Bone marrow (tissue), 2 donors: ENCODE results near the gene GNA14.
"Not testable (repeated sequence)": the region's sequence is repeated elsewhere in the genome, so short reads cannot be mapped to it uniquely, and the experiment has no call there.

Source experiments
- DNase-seq, 2 donors: peaks; one replicate each; lab custom pipeline; 2025; lab: John Stamatoyannopoulos, UW

The GNA14 gene

DNA sequence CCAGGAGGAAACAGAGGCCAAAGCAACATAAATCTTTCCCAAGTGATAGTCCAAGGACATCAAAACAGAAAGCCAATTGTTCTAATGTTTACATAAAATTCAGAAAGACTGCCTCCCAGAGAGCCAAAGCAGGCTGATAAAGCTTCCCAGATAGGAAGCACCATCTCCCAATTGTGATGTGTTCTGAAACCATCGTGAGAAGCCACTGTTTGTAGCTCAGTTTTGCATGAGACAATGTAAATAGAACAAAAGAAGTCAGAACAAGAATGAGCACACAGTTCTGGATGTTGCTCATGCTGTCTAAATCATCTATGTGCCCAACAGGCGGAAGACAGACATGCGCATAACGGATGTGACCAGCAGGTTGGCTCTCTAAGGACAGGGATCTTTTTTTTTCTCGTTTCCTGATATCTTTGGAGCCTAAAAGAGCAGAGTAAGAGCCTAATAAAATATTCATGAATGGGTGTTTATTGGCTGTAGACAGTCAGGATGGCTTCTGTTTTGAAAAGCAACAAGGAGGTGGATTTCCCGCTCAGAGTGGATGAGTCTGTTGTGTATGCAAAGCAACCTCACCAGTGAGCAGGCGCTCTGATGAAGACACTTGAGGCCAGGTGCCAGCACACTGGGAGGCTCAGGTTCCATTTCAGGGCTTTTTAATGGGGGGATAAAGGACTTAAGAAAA, 113.6 kb downstream of the GNA14 start:
- DNase-seq = no peak

DNA sequence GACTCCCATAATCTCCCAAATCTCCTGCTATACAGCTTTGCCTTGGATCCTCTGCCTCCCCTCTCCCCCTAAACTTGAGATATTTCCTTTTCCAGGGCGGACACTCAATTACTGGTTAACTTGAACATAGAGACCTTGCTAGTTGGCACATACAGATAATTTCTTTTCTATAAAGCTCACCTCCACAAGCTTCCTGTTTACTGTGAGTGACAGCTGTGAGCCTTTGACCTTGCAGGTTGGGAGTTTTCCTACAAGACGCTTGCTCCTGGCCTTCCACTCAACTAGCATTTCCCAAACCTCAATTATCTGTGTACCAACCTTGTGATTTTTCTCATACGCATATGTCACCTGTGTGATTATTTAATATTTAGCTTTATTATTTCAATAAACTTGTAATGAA, 114.5 kb downstream of the GNA14 start:
- no peak for DNase-seq

DNA sequence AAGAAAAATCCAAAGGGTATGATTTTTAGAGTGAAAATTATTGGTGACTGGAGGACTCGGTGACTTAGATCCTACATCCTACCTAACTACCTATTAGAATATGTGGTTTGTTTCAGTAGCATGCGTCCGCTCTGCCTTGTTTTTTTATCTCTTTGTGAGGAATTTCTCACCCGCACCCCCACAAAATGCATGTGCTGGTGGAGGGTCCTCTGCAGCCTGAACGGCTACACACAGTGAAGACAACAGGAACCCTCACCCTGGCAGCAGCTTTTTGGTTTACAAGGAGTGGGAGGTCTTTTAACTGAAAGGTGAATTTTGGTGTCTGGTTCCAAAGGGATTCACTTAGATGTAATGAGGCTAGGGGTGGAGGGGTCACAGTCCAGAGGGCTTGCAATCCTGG, 115.5 kb downstream of the GNA14 start:
- no peak for DNase-seq

DNA sequence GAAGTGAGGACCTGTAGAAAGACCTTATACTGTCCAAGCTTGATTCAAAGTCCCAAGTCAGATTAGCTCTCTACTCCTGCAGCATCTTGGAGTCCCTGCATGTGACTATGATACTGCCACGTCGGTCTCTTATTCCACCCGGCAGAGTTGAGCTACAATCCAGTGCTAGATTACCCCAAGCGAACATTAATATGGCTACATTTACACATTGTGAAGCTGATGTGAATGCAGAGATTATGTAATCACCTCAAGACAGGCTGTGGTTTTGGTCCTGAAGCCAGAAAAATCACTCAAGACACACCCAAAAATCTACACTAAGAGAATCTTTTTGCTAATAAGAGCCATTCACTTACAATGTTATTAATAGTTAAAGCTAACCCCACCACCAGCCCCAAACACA, 116.7 kb downstream of the GNA14 start:
- no peak for DNase-seq

DNA sequence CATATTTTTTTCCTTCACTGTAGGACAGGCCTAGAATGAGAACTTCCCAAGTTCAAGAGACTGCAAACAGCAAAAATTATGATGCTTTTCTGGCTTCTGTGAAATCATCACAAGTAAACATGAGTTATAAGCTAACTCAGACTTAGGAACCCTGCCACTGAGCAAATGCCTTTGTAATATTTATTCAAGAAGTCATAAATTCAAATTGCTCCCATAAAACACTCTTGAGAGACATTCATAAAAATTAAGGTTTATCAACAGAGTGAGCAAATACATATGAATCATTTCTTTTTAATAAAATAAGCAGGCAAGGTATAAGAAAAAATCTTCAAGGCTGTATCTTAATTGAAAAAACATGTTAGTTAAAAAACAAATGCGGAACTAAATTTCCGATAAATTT, 124.2 kb downstream of the GNA14 start:
- DNase-seq = no peak

DNA sequence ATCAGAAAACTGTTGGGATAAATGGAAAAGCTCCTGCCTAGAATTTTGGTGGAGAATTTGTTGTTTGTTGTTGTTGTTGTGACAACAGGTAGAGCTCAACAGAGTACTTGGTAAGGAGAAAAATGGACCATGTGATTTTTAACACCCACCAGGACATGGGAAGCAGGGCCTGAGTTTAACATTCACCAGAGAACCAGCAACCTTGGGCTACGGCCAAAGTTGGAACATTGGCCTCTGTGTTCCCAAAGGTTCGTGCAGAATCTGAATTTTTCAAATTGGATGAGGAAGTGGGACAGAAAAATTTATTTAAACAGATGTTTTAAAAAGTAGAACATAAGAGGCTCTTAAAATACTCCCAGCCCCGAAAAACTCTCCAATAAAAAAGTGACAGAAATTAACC, 127.0 kb downstream of the GNA14 start:
- DNase-seq = no peak

DNA sequence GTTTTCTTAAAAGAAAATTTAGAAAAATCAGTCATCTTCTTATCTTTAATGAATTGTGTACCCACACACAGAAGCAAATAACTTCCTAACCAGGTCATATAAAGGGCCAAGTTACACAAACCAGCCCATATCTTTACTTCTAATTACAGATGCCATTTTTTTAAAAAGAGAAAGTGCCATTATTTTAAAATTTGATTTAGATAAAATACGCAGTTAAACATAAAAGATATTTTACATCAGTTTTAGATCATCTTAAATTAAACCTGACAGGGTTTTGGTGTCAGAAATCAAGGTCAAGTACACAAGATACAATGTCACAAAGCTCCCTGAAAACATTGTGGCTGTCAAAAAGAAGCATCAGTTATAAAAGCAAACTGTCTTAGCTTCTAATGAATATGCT, 129.4 kb downstream of the GNA14 start:
- DNase-seq = no peak

DNA sequence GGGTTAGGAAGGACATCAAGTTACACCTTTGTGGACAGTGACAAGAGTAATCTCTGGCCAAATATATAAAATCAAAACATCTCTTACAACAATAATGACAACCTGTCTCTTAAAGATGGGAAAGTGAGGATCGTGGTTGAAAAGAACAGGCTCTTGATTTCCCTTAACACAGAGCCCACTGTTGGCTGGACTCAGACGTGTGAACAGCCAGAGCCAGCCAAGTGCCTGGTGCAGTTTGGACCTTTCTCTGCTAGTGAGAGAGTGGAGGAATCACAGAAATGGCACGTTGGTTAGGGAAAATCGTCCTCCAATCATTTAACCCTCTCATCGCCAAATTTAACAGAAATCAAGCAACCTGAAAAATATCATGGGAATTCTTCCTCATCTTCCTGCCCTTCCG, 131.3 kb downstream of the GNA14 start:
- DNase-seq = no peak

DNA sequence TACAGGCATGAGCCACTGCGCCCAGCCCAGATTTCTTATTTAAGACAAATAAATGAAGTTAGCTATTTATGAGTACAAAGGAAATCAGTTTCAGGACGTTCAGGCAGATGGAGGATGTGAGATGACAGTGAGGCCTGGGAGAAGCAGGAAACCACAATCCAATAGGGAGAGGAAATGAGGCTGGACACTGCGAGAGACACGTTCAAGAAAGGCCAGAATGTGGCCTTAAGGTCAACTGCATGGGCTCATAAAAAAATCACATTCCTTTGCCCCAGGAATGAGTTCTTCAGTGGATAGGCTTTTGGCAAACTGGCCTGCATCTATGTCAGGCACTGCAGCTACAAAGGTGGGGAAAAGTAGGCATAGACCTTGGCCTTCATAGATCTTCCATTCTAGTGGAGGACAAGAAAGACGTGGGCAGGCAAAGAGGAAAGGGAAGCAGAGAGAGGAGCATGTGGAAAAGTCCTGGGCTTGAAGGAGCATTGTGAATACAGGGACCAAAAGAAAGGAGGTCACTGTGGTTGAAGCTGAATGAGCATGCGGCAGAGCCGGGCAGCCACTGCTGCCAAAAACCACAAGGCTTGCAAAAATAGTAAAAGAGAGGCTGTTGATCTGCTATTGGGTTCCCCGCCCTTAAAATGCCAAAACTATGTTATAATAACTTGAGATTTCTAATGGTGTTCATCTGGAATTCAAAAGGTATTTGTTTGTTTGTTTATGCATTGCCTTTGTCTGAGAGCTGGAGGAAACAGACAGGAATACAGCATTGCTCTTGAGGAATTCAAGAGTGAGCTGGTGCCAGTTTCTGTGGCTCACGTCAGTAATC, 133.0 kb downstream of the GNA14 start:
- DNase-seq = no peak

DNA sequence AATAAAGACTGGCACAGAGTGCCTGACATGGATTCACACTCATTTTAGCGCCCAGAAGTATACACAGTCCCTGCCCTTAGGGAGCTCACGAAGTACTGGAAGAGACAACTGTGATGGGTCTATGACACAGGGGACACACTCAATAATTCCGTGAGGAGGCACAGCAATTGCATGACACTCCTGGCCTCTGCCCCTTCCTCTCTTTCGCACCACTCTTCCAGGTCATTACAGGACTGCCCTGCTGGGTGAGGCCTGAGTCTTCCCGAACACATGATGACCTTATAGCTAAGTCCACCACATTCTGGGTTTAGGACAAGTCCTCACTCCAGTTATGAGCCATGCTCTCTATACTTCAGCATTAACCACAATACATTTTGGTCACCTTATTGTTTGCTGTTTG, 134.7 kb downstream of the GNA14 start:
- no peak for DNase-seq

DNA sequence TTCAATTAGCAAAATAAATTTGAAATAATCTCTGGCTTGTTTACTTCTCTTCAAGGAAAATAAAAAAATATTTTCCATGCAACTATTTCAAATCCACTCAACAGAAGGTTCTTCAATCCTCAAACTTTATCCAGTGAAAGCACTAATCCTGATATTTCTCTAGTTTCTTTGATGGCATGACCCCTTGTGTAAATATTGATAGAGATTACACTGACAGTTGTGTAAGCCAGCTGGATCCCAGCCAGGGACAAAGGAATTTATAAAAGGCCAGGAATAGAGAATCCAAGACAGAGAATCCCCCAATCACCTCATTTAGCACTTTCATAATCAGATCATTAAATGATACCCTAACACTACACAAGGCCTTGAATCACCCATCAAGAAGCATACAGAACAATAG, 135.2 kb downstream of the GNA14 start:
- no peak for DNase-seq

DNA sequence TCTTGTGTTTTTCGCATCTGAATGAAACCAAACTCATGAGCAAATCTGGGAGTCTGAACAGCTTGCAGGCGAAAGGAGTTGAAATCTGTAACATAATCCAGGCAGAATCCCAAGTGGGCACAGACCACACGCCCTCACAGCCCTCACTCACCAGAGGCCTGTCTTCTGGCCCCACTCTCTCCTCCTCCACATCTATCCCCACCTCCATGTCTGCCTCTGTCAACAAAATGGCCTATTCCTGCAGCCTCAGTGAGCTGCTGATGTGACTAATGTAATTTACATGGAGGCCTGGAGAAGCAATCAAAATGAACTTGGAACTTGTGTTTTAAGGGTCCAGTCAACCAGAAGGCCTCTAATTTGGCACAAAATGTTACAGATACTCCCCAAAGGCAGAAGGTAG, 136.6 kb downstream of the GNA14 start:
- DNase-seq = no peak

DNA sequence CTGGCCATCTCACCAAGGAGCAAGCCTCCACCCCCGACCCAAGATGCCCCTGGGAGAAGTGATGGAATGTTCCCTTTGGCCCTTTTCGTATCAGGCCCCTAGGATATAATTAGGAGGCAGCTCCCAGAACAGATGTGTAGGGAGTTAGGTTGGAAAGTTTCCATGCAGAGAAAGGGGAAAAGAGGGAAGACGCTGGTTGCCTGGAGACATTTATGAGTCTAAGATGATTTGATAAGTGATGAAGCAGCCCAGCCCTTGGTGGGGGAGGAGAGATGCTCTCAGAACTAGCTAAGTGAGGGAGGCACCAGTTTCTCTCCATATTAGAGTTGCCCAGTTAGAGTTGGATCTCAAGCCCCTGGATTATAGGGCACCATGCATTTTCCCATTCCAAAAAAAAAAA, 137.5 kb downstream of the GNA14 start:
- DNase-seq = no peak

DNA sequence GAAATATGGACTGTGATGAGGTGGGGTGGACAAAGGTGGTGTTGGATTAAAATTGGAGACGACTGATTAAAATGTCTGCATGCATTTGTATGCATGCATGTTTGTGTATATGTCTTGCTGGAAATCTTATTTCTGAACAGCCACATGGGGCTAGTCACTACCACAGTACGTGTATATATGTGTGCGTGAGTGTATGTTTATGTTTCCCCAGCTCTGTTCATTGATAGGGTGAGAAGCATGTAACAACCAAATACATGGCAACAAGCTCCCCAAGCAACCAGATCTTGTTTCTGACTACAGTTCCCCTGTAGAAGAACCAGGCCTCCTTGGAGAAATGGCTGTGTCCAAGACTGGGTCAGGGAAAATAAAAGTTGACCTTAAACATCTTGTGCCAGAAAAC, 139.7 kb downstream of the GNA14 start:
- no peak for DNase-seq

DNA sequence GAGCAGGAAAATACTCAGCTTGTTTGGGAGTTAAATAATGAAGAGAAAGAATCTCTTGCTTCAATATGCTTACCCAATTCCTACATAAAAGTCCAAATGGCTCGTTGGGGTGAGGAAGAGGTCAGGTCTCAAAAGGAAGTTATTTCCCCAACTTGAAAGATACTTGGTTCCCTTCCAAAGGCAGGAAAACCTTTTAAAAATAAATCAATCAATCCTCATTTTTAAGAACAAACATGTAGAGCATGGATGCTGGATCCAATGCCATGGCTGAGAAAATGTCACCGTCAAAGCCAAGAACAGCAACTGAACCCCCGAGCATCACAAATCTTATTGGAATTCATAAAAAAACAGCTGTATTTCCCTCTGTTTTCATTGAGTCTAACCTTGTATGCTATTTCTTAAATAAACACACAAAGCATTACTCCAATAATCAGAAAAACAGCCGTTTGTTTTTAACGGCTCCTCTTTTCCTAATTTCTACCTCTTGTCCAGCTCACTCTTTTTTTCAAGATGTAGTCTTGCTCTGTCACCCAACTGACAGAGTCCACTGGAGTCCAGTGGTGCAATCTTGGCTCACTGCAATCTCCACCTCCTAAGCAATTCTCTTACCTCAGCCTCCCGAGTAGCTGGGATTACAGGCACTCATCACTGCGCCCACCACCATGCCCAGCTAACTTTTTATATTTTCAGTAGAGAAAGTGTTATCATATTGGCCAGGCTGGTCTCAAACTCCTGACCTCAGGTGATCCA, 140.7 kb downstream of the GNA14 start:
- DNase-seq = no peak

DNA sequence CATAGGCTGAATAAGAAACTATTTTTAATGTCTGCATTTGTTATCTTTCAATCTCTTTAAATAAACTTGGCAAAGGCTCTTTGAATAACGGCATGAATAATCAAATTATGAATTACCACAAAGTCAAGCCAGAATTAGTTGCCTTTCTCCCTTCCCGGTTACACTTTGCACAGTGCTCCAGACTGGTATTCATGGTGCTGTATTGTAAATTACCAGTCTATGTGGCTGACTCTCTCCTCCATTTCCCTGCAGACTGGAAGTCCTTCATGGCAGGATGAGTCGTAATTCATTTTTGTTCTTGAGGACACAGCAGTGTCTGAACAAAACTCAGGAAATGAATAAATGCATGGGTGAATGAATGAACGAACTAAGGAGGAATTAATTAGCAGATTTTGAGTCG, 142.9 kb downstream of the GNA14 start:
- DNase-seq = no peak

DNA sequence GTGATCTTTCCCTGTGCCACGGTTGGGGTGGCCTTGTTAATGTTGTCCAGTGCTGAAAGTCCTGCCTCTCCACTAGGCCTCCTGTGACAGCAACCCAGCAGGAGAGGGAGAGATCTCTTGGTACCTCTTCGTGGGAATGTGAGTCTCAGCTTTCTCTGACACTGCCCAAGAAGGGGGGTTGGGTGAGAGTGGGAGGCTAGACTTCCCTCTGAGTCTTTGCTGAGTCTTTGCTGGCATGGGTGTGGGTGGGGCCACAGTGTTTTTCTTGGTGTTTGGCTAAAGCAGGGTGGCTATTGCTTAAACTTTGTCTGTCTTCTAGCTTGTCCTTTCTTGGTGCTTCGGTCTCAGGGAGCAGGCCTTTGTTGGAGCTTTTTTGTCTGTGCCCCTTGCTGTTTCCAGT, 145.6 kb downstream of the GNA14 start:
- no peak for DNase-seq

DNA sequence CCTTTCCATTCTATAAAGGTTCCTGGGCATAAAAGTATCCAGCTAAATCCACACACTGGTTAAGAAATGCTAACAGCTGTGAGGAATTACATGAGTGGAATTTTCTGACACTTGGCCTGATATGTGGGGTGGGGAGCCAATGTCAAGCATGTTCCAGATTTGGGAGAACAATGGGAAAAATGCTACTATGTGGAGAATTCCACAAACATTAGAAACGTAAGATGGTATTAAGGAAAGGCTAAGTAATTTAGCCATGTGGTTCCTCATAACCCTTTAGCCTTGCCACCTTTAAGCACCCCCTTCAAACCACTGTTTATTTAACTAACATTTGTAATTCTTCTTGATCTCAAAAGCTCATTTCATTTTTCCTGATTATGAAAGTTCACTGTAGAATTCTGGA, 149.2 kb downstream of the GNA14 start:
- DNase-seq = no peak

DNA sequence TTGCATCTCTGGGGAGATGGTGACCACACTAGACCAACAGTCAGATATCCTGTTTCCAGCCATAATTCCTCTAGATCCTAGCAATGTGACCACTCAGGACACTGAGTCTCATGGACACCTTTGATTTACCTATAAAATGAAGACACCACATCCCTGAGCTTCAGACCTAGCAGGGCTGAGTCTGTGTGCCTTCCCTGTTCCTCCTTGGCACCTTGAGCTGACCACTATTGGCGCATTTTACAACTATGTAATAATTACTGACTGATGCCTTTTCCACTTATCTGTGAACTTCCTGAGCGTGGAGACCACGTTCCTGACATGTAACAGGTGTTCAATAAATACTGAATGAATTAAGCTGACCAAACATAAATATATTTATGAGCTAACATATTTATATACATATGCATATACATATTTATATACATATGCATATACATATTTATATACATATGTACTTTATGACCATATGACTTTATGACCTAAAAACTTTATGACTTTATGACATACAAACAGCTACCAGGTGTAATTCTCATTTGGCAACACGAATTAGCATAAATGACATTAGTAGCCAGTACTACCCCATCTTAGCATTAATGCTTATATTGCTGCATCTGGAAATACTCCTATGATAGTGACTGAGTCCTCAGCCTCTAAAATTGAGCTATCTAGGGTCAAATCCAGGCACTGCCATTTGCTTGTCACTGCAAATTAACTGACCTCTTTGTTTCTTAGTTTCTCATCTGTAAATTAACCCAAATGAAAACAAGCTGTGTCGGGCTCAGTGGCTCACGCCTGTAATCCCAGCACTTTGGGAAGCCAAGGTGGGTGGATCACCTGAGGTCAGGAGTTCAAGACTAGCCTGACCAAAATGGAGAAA, 150.6 kb downstream of the GNA14 start:
- no peak for DNase-seq

DNA sequence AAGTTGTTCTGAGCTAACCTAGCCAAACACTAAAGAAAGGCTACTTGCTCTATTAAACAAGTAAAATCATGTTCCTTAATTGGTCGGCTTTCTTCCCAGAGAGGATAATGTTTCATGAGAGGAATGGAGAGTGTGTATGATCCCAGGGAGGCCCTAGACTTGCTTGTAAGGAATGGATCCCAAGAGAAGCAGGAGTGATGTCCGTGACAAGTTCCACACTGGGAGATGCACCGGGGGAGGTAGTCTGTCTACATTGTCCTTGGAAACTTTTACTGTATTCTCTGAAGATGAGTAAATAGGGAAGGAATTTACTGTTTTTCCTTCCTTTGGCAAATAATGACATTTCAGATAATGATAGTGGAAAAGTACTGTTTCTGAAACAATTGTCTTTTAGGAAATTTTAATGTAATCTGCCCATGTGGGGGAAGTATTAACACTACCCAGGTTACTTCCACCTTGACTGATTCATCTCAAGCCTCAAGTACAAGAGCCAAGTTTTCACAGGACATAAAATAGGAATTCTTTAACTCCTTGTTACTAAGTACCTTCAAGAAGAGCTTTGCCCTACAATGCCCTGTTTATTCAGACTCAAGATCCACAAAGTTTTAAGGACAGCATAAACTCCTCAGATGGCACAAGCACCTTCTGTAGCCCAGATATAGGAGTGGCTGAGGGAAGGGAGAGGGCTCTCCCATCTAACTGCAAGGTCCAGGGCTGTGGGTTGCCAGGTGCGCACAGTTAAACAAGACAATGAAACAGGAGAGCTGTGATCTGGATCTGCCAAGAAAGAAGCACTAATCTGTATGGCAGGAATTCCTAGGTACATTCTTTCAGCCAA, 152.1 kb downstream of the GNA14 start:
- no peak for DNase-seq

DNA sequence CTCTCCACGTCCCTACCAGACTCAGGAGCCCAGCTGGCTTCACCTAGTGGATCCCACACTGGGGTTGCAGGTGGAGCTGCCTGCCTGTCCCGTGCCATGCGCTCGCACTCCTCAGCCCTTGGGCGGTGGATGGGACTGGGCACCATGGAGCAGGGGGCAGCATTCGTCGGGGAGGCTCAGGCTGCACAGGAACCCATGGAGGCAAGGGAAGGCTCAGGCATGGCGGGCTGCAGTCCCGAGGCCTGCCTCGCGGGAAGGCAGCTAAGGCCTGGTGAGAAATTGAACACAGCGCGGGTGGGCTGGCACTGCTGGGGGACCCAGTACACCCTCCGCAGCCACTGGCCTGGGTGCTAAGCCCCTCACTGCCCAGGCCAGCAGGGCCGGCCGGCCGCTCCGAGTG, 157.8 kb downstream of the GNA14 start:
- DNase-seq = not testable (repeated sequence)
